Stimulated activated CD4-positive, alpha-beta T cell treated with anti-CD3 and anti-CD28 coated beads, TNF-alpha, amount 100 ng/mL, for 4 hours (primary cell): ENCODE data around the gene FOXP1.

Experiments used
- DNase-seq, 3 experiments: peaks; one replicate each; pipeline ENCODE4 v3.0.0-alpha.2; 2020; ENCODE audit warnings: low read depth in 3 of 3

Gene FOXP1

GRCh38 chr3:71564361-71564760, 19.2 kb downstream of the FOXP1 start:
- DNase-seq: no peak

- DNase-seq: no peak
Observed at GRCh38 chr3:71563827-71564226, 19.7 kb downstream of the FOXP1 start.

DNA sequence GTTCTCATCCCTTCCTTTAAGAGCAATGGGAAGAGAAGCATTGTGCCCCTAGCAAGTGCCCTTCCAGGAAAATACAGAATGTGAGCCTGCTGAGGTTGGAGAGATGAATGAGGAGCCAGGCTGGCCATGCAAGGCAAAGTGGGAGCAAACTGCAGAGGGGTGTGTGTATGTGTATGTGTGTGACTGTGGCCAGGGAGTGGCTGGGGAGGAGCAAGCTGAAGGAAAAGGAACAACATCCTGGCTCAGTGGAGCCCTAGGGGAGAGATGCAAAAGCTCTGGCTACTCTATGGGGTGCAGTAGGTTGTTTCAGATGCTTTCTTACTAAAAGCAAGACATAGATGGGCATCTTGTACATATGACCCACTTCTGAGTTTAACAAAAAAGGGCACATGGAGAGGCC, 20.6 kb downstream of the FOXP1 start:
- DNase-seq: no peak

DNA sequence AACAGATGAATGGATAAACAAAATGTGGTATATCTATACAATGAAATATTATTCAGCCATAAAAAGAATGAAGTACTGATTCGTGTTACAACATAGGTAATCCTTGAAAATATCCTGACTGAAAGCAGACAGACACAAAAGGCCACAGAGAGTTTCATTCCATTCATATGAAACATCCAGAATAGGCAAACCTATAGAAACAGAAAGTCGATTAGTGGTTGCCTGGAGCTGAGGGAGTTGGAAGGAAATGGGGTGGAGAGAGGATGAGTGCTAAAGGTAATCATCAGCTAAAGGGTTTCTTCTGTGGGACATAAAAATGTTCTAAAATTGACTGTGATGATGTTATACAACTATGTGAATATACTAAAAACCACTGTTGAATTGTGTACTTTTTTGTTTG, 22.9 kb downstream of the FOXP1 start:
- DNase-seq: no peak

- DNase-seq: no peak
Observed at GRCh38 chr3:71559578-71560162, 23.9 kb downstream of the FOXP1 start.

GRCh38 chr3:71559021-71559420, 24.5 kb downstream of the FOXP1 start:
- DNase-seq: no peak

- no peak for DNase-seq
Observed at GRCh38 chr3:71554649-71555048, 28.9 kb downstream of the FOXP1 start.

GRCh38 chr3:71551311-71551919, 32.1 kb downstream of the FOXP1 start:
- no peak for DNase-seq

- no peak for DNase-seq
Observed at GRCh38 chr3:71549951-71550350, 33.6 kb downstream of the FOXP1 start.

DNA sequence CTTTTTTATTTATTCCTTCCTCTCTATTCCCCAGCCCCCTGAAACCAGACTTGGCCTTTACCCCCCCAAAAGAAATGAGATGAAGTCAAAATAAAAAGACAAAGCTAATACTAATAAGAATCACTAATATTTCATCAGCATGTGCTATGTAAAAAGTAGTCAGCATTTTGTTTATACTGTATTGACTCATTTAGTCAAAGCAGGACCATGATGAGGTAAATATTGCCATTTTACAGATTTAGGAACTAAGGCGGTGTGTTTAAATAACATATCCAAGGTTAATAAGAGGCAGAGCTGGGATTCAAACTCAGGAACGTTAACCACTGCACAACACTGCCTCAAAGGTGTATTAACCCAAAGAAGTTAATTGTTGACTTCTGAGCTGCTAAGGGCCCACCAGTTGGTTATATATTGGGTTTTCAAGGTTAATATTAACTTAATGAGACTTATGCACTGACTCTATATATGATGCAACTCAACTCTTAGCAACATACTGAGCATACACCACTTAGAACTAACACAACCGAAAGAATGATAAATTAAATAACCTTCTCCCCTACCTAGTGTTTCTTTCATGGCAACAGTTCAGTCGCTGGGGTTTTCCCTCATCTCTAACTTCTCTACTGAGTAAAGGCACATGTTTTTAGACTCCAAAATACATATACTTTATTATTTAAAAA, 34.7 kb downstream of the FOXP1 start:
- no peak for DNase-seq

GRCh38 chr3:71547249-71548198, 36.0 kb downstream of the FOXP1 start:
- DNase-seq: no peak

DNA sequence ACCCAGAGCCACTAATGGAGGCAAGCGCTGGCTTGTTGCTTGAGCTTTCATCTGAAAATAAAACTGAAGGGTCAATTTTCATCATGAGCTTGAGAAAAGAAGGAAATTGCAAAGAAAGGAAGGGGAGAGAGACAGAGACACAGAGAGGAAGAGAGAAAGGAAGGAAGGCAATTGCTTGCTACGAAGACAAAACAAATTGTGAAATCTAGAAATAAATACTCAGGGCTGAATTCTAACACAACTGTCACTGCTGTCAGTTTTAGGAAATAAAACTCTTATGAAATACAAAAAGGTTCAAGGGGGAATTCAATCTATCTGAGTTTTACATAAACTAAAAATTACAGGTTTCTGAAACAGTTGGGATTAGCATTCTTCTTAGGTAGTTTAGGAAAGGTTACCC, 36.7 kb downstream of the FOXP1 start:
- no peak for DNase-seq

DNA sequence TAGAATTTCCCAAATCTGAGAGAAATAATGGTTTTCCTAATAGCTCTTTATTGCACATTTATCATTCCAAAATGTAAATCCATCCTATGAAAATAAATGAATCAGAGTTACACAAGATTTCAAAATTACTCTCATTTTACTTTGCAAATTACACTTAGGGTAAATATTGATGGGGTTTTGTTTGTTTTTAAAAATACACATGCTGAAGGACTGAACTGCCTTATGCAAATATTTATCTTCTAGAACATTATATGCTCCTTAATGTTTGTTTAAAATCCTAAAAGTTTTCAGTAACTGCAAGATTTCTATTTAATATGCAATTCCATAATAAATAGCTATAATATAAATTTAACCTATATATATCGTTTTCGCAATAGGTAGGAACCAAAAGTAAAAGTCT, 38.2 kb downstream of the FOXP1 start:
- DNase-seq: no peak

GRCh38 chr3:71543371-71544016, 40.0 kb downstream of the FOXP1 start:
- DNase-seq: no peak

DNA sequence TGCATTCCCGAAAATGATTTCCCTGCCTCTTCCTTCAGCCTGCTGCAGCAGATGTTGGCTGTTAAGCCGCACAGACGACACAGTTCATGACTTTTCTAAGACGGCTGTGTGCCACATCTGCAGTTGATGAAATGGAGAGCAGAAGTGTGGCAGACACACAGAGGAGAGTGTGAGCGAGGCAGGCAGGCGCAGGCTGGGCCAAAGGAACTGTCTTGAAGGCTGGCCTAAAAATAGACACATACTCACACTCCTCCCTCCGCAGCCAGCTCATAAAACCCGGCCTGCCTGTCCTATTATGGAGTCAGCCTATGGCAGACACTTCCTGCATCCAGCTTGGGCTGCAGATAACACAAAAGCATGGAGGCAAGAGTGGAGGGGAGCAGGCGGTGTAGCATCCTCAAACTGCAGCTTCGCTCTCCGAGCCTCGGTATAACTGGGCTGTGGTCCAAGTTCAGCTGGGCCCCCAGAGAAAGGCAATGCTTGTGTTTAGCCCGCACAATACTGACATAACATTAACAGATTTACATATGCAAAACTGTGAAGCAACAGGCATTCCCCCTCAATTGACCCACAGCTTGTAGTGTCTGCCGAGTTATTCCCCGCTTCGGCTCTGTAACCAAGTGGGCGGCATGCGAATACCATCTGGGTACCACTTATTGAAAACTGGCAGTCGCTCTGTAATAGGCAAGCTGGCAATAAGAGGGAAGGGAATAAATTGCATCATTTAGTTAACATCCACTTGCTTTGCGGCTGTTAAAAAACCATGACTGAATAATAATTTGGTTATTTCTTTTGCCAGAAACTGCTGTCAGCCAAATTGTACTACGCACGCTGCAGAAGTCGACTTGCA, 40.8 kb downstream of the FOXP1 start:
- DNase-seq: no peak

GRCh38 chr3:71541313-71541712, 42.2 kb downstream of the FOXP1 start:
- DNase-seq: no peak

DNA sequence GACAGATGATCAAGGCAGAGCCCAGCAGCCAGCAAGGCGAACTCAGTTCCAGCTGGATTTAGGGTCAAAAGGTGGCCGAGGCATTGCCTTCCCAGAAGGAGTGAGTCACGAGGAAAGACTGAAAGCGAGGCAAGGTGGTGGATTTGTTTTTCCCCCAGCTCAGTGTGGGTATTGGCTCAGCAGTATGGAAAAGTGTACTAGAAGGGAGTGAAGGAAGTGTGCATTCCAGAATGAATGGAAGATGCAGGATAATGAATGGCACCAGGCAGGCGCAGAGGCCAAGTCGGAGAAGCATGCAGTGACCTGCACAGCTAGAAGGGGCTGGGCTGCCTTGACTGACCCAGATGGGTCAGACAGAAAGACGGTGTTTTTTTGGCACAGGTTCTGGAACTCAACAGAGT, 46.3 kb downstream of the FOXP1 start:
- no peak for DNase-seq

DNA sequence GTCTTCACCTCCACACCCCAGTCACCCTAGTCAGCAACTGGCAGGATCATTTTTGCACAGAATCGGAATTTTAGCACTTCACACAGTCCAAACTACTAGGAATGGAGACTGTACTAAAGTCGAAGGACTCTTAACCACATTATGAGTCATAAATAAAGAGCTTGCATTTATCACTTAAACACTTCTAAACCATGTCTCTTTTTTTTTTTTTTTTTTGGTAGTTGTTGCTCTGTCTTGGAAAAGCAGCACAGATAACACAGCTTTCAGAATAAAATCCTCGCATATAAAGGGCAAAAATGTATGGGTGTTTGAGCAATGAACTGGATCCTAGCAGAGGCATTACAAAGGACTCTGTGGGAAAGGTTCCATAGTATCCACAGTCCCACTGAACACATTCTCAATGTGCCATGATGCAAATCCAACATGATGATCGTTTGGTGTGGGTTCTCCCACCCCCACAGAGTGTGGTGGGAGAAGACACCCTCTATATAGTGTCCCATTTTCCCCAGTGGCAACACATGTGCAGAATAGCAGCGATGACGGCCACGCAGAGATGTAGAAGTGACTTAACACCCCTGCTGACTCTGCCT, 47.1 kb downstream of the FOXP1 start:
- DNase-seq: no peak

DNA sequence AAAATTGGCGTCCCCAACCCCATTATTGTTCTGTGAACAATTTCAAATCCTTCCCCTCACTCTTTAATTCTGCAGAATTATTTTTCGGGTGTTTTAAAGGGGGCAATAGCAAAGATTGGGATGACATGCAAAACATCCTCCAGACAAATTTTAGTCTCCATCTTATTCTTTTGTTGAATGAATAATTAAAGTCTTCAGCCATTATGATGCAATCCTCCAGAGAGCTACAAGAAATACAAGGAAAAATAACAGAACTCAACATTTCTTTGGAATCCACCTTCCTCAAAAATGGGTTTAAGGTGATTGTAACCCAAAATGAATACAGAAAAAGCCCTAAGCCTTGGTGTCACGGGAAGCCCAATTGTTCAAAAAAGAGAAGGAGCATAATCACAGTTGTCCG, 49.9 kb downstream of the FOXP1 start:
- no peak for DNase-seq

- DNase-seq: no peak
Observed at GRCh38 chr3:71532639-71533395, 50.7 kb downstream of the FOXP1 start.
